Activated CD8-positive, alpha-beta T cell treated with anti-CD3 and anti-CD28 coated beads, Interleukin-2, amount 10 ng/mL, durations not matched to agents 7 days and 5 days (primary cell): Measurements from ENCODE around the gene CACNG5. TPM values are rescaled to one million over a fixed set of nuclear protein-coding genes. Genes with fewer than 3 reads are reported as not detected.

ENCODE experiments used
- ATAC-seq: fragments of 150-1000 bp; cut with Tn5 transposase; one replicate; pipeline ENCODE4 v1.10.0; 2021; ENCODE audit warnings: moderate library complexity
- CTCF ChIA-PET: fragments of 350-600 bp; sonication (Branson Sonifier 250); formaldehyde crosslinking; loops from one replicate; lab custom pipeline; 2021; ENCODE audit warnings: antibody characterized with exemption; lab: Charles Lee
- POLR2A ChIA-PET: fragments of 350-600 bp; sonication (Branson Sonifier 250); formaldehyde crosslinking; loops from one replicate; lab custom pipeline; 2021; ENCODE audit warnings: antibody characterized with exemption; lab: Charles Lee
- DNase-seq: peaks from one replicate; pipeline ENCODE4 v3.0.0-alpha.2; 2020
- H3K27ac Mint-ChIP-seq: one replicate; pipeline ENCODE4 v1.8.0; 2021; ENCODE audit warnings: mild to moderate bottlenecking, mixed read lengths
- H3K27me3 Mint-ChIP-seq: one replicate; pipeline ENCODE4 v1.8.0; 2021; ENCODE audit warnings: low read depth, mixed read lengths
- H3K36me3 Mint-ChIP-seq: one replicate; pipeline ENCODE4 v1.8.0; 2021; ENCODE audit warnings: low read depth, mixed read lengths
- H3K4me1 Mint-ChIP-seq: one replicate; pipeline ENCODE4 v1.8.0; 2021; ENCODE audit warnings: low read depth, mixed read lengths
- H3K4me3 Mint-ChIP-seq: one replicate; pipeline ENCODE4 v1.8.0; 2021; ENCODE audit warnings: mild to moderate bottlenecking, mixed read lengths
- H3K9me3 Mint-ChIP-seq: one replicate; pipeline ENCODE4 v1.8.0; 2022; ENCODE audit warnings: mixed read lengths; ENCODE audit not compliant: insufficient read depth
- total RNA-seq, 2 experiments: library from RNA; stranded (reverse); gene quantifications; one replicate each; pipeline ENCODE4 v1.2.3, GENCODE V29; 2021

CACNG5 gene
- total RNA-seq, 2 experiments from 2014 or later = not detected

- DNase-seq (no peak), ATAC-seq (no peak)
- CTCF ChIA-PET = no interaction called here
- no peaks in the 10 kb centered on the region for H3K9me3 Mint-ChIP-seq
- no peaks in the 10 kb centered on the region for H3K4me1 Mint-ChIP-seq
- no peak overlapping the region for H3K27ac Mint-ChIP-seq
- H3K36me3 Mint-ChIP-seq = no peaks in the 10 kb centered on the region
- H3K4me3 Mint-ChIP-seq = no peak overlapping the region
- POLR2A ChIA-PET = no interaction called here
- H3K27me3 Mint-ChIP-seq = peaks cover 10% of the 10 kb centered on the region
These were observed 23.5 kb downstream of the CACNG5 start for GRCh38 chr17:66858226-66859083.

DNA sequence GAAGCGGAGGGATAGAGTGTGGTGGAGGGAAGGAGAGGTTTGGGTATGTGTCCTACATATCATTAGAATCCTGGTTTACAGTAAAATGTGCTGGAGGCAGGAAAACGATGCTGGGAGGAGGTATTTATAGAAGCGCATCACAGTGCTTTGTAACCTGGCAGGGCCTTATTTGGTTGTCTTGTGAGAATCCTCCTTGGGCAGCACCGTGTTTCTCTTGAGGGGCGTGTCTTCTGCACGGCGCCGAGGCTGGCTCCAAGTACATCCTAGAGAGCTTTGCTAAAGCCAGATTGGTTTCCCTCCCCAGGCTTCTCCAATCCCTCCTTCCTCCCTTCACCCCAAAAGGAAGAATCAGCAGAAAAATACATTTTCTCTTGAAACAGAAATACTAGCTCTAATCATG, 24.4 kb downstream of the CACNG5 start:
- Mint-ChIP-seq H3K4me1 (no peaks in the 10 kb centered on the region), H3K9me3 (no peaks in the 10 kb centered on the region), H3K27ac (no peak overlapping the region), H3K27me3 (peaks cover 16% of the 10 kb centered on the region), H3K4me3 (no peak overlapping the region), H3K36me3 (no peaks in the 10 kb centered on the region)
- ChIA-PET CTCF (no interaction called here), POLR2A (no interaction called here)
- no peak for ATAC-seq
- no peak for DNase-seq

GRCh38 chr17:66860204-66860603, 25.3 kb downstream of the CACNG5 start:
- H3K4me3 Mint-ChIP-seq = no peak overlapping the region
- DNase-seq (no peak), ATAC-seq (no peak)
- no peaks in the 10 kb centered on the region for H3K9me3 Mint-ChIP-seq
- peaks cover 17% of the 10 kb centered on the region for H3K27me3 Mint-ChIP-seq
- ChIA-PET POLR2A (no interaction called here), CTCF (no interaction called here)
- no peak overlapping the region for H3K27ac Mint-ChIP-seq
- no peaks in the 10 kb centered on the region for H3K4me1 Mint-ChIP-seq
- H3K36me3 Mint-ChIP-seq = no peaks in the 10 kb centered on the region

DNA sequence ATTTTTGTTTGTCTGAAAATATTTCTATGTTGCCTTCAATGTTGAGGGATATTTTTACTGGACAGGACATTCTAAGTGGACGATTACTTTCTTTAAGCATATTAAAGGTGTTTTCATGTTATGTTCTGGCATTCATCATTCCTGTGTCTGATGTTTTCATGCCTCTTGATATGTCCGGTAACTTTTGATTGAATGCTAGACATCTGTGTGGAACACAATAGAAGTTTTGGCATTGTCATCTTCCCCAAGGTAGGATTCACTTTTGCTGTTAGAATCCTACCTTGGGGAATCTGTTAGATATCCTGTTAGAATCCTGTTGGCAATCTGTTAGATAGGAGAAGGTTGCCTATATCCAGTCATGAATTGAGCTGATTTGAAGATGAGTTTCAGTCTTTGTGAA, 28.9 kb downstream of the CACNG5 start:
- no peak for DNase-seq
- CTCF ChIA-PET = no interaction called here
- H3K27me3 Mint-ChIP-seq = peaks cover 33% of the 10 kb centered on the region
- H3K4me1 Mint-ChIP-seq = no peaks in the 10 kb centered on the region
- H3K4me3 Mint-ChIP-seq = no peak overlapping the region
- no peak overlapping the region for H3K27ac Mint-ChIP-seq
- H3K36me3 Mint-ChIP-seq = no peaks in the 10 kb centered on the region
- ATAC-seq = no peak
- H3K9me3 Mint-ChIP-seq = no peaks in the 10 kb centered on the region
- POLR2A ChIA-PET = no interaction called here

DNA sequence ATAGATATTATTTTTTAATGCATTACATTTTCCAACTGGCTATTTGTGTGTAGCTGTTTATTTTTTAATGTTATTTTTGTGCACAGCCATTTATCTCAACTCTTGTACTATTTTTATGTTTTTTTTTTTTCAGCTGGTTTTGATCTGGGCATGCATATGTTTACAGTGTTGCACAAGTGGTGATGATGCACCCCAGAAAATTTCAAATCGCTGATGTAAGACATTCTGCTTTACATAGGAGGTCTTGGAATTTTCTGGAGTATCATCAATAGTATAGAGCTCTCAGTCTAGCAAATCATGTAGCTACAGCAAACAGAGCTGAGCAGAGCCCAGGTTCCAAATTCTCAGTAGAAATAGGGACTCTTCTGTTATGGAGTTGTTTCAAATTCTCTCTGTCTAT, 30.2 kb downstream of the CACNG5 start:
- H3K4me3 Mint-ChIP-seq = no peak overlapping the region
- DNase-seq (no peak), ATAC-seq (no peak)
- ChIA-PET CTCF (no interaction called here), POLR2A (no interaction called here)
- H3K27ac Mint-ChIP-seq = no peak overlapping the region
- peaks cover 33% of the 10 kb centered on the region for H3K27me3 Mint-ChIP-seq
- H3K4me1 Mint-ChIP-seq = no peaks in the 10 kb centered on the region
- no peaks in the 10 kb centered on the region for H3K36me3 Mint-ChIP-seq
- no peaks in the 10 kb centered on the region for H3K9me3 Mint-ChIP-seq

DNA sequence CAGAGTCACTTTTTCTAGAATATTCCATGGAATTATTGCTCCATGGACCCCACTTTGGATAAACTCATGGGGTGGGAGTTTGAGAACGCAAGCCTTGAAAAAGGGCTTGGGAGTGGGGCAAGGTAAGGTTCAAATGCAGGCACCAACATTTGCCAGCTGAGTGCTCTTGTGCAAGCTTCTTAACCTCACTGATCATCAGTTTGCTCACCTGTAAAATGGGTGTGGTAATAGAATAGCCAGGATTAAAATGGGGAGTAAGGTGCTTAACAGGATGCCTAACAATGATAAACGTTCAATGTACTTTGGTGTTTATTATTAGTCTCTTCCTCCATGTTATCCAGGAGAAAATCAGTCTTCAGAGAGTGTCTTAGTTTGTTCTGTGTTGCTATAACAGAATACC, 39.0 kb downstream of the CACNG5 start:
- H3K27ac Mint-ChIP-seq = no peak overlapping the region
- CTCF ChIA-PET = no interaction called here
- POLR2A ChIA-PET = interaction anchor here (0.7 kb wide), 1 partner anchor 1536 kb away, joined by 3 read pairs; no protein-coding TSS in a partner anchor
- H3K4me1 Mint-ChIP-seq = no peaks in the 10 kb centered on the region
- DNase-seq (no peak), ATAC-seq (no peak)
- H3K9me3 Mint-ChIP-seq = peaks cover under 1% of the 10 kb centered on the region
- no peaks in the 10 kb centered on the region for H3K36me3 Mint-ChIP-seq
- peaks cover 6% of the 10 kb centered on the region for H3K27me3 Mint-ChIP-seq
- no peak overlapping the region for H3K4me3 Mint-ChIP-seq

GRCh38 chr17:66884931-66885330, 50.0 kb downstream of the CACNG5 start:
- H3K27ac Mint-ChIP-seq = no peak overlapping the region
- no peaks in the 10 kb centered on the region for H3K9me3 Mint-ChIP-seq
- POLR2A ChIA-PET = no interaction called here
- no peak for ATAC-seq
- no peaks in the 10 kb centered on the region for H3K4me1 Mint-ChIP-seq
- no peaks in the 10 kb centered on the region for H3K27me3 Mint-ChIP-seq
- CTCF ChIA-PET = no interaction called here
- no peak for DNase-seq
- no peak overlapping the region for H3K4me3 Mint-ChIP-seq
- no peaks in the 10 kb centered on the region for H3K36me3 Mint-ChIP-seq

DNA sequence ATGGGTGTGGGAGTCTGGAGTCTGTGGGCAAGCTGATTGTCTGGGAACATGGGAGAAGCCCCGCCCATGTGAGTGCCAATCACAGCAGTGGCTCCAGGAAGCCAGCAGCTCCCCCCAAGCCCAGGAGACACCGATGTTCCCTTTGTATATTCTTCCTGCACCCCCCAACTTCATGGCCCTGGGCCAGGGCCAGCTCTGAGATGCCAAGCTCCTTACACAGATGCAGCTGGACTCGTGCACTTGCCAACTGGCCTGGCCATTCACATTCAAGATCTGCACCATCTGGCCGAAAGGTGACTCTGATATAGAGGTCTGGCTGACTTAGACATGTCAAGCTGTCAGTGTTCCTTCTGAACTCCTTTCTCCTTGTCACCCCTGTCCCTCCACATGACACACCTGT, 50.5 kb downstream of the CACNG5 start:
- Mint-ChIP-seq H3K27ac (no peak overlapping the region), H3K27me3 (no peaks in the 10 kb centered on the region), H3K4me1 (no peaks in the 10 kb centered on the region), H3K4me3 (no peak overlapping the region), H3K36me3 (no peaks in the 10 kb centered on the region), H3K9me3 (no peaks in the 10 kb centered on the region)
- ChIA-PET POLR2A (no interaction called here), CTCF (no interaction called here)
- DNase-seq = no peak
- ATAC-seq = no peak

GRCh38 chr17:66889480-66890230, 54.7 kb downstream of the CACNG5 start:
- ChIA-PET CTCF (no interaction called here), POLR2A (no interaction called here)
- Mint-ChIP-seq H3K27me3 (no peaks in the 10 kb centered on the region), H3K9me3 (no peaks in the 10 kb centered on the region), H3K27ac (no peak overlapping the region), H3K4me1 (no peaks in the 10 kb centered on the region), H3K36me3 (no peaks in the 10 kb centered on the region), H3K4me3 (no peak overlapping the region)
- ATAC-seq (no peak), DNase-seq (no peak)

- no peak overlapping the region for H3K27ac Mint-ChIP-seq
These were observed 57.3 kb downstream of the CACNG5 start for GRCh38 chr17:66892246-66892645.

DNA sequence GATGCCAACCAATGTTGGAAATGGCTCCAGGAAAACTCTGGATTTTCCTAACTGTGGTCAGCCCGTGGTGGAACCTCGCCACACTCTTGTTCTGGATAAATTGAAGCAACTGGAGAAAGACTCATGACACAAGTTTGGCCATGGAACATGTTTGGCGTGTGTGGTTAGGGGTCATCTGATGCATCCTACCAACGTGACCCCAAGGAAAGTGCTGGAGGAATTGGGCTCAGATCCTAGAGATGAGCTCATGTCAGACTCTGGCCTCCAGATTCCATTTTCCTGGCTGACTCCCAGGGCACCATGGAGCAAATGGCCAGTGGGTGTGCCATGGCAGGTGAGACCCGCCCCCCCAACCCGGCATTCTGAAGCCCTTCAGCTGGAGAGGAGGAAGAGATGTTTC, 58.5 kb downstream of the CACNG5 start:
- no peak for ATAC-seq
- H3K27ac Mint-ChIP-seq = no peak overlapping the region
- no peaks in the 10 kb centered on the region for H3K4me1 Mint-ChIP-seq
- H3K9me3 Mint-ChIP-seq = no peaks in the 10 kb centered on the region
- no peak for DNase-seq
- H3K27me3 Mint-ChIP-seq = peaks cover 5% of the 10 kb centered on the region
- ChIA-PET CTCF (no interaction called here), POLR2A (no interaction called here)
- no peak overlapping the region for H3K4me3 Mint-ChIP-seq
- H3K36me3 Mint-ChIP-seq = no peaks in the 10 kb centered on the region

More at GRCh38 chr17:66892246-66892645, 57.3 kb downstream of the CACNG5 start:
- ChIA-PET POLR2A (no interaction called here), CTCF (no interaction called here)
- DNase-seq (no peak), ATAC-seq (no peak)
- Mint-ChIP-seq H3K36me3 (no peaks in the 10 kb centered on the region), H3K9me3 (no peaks in the 10 kb centered on the region), H3K27me3 (peaks cover 5% of the 10 kb centered on the region), H3K4me3 (no peak overlapping the region), H3K4me1 (no peaks in the 10 kb centered on the region)

GRCh38 chr17:66893863-66894262, 58.9 kb downstream of the CACNG5 start:
- Mint-ChIP-seq H3K27me3 (peaks cover 5% of the 10 kb centered on the region), H3K36me3 (no peaks in the 10 kb centered on the region), H3K27ac (no peak overlapping the region), H3K4me1 (no peaks in the 10 kb centered on the region), H3K9me3 (no peaks in the 10 kb centered on the region), H3K4me3 (no peak overlapping the region)
- ATAC-seq (no peak), DNase-seq (no peak)
- POLR2A ChIA-PET = no interaction called here
- CTCF ChIA-PET = no interaction called here
